H1 (cell line): ENCODE results near the gene AMBN. TPM values are rescaled to one million over a fixed set of nuclear protein-coding genes. Genes with fewer than 3 reads are reported as not detected.

ENCODE experiments used
- BCL11A ChIP-seq, 2 experiments: IDR thresholded peaks; one replicate each; pipeline ENCODE4 v1.6.1; 2011; ENCODE audit warnings: low read depth in 2 of 2, low read length in 2 of 2, mild to moderate bottlenecking in 2 of 2
- CHD7 ChIP-seq: fragments of 300-600 bp; sonication (generic); IDR thresholded peaks from 2 replicates; pipeline ENCODE4 v1.7.1; 2012; ENCODE audit warnings: low read length, moderate library complexity, mild to moderate bottlenecking, inconsistent platforms; ENCODE audit not compliant: insufficient replicate concordance
- EP300 ChIP-seq, 2 experiments: IDR thresholded peaks; 1 replicate in 1 of 2; 2 replicates in 1 of 2; pipeline ENCODE4 v1.6.1; 2011 to 2012; ENCODE audit warnings: low read depth in 2 of 2, low read length in 2 of 2, mild to moderate bottlenecking in 2 of 2, borderline replicate concordance in 1 of 2, inconsistent platforms in 1 of 2, moderate library complexity in 1 of 2
- JUN ChIP-seq: IDR thresholded peaks from 2 replicates; pipeline ENCODE4 v1.6.1; 2011; ENCODE audit warnings: low read depth, mild to moderate bottlenecking, improper control_type of control experiment, low read length
- KDM4A ChIP-seq: IDR thresholded peaks from one replicate; pipeline ENCODE4 v1.7.1; 2012; ENCODE audit warnings: low read depth, mild to moderate bottlenecking, moderate library complexity, low read length, inconsistent platforms; ENCODE audit not compliant: severe bottlenecking
- POU5F1 ChIP-seq: IDR thresholded peaks from 2 replicates; pipeline ENCODE4 v1.6.1; 2011; ENCODE audit warnings: low read depth, mild to moderate bottlenecking, low read length, moderate library complexity
- RFX5 ChIP-seq: IDR thresholded peaks from 2 replicates; pipeline ENCODE4 v1.6.1; 2011; ENCODE audit warnings: low read depth, low read length, improper control_type of control experiment, borderline replicate concordance
- RXRA ChIP-seq: IDR thresholded peaks from 2 replicates; pipeline ENCODE4 v1.6.1; 2011; ENCODE audit warnings: low read depth, mild to moderate bottlenecking, low read length, moderate library complexity; ENCODE audit not compliant: insufficient read depth
- SP4 ChIP-seq: IDR thresholded peaks from 2 replicates; pipeline ENCODE4 v1.6.1; 2012; ENCODE audit warnings: low read length, inconsistent platforms
- ZNF274 ChIP-seq: IDR thresholded peaks from 2 replicates; pipeline ENCODE4 v1.7.0; 2012; ENCODE audit warnings: low read length, borderline replicate concordance; ENCODE audit errors: extremely low read depth
- polyA plus RNA-seq, 7 experiments: library from polyadenylated mRNA; depleted of rRNA in 3 of 7; stranded (reverse) in 5 of 7; unstranded in 2 of 7; fragments of >200 nt in 5 of 7; fragments of 200-250 nt in 2 of 7; gene quantifications; 1 replicate in 5 of 7; 2 replicates in 1 of 7; 4 replicates in 1 of 7; pipeline versions ENCODE4 v1.2.1 to v1.2.3, GENCODE V29; 2011 to 2013; ENCODE audit warnings: missing spikeins in 2 of 7, mixed read lengths in 2 of 7
- total RNA-seq: library from RNA; stranded (reverse); fragmentation: NEBNext Ultra II Directional; extraction: Animal tissue kit (Norgen Biotek cat#: 25700); gene quantifications from 2 replicates; pipeline ENCODE4 v1.2.1, GENCODE V29; 2021

AMBN gene
- total and polyA plus RNA-seq, 2 of the 8 experiments (the other 6 are each of a cell fraction or from before 2014, with no cell fraction given), result not detected

- TF ChIP-seq CHD7, result no peak
- no peak for TF ChIP-seq ZNF274
- no peak for TF ChIP-seq POU5F1
- TF ChIP-seq KDM4A, result no peak
- no peak for TF ChIP-seq SP4
- TF ChIP-seq BCL11A (IDR thresholded peaks at IDR 0.05; ENCODE audit: low read depth in 2 of 2, low read length in 2 of 2), result no peak
- TF ChIP-seq RXRA, result no peak
- TF ChIP-seq RFX5, result no peak
- TF ChIP-seq JUN, result no peak
- no peak for TF ChIP-seq EP300 (IDR thresholded peaks at IDR 0.05; ENCODE audit: borderline replicate concordance in 1 of 2, low read depth in 2 of 2, low read length in 2 of 2)
Observed at GRCh38 chr4:70613306-70614183, 21.5 kb downstream of the AMBN start (continued).
